Neural crest cell (in vitro differentiated cells): ENCODE data around the gene APOLD1. TPM values are rescaled to one million over a fixed set of nuclear protein-coding genes. Genes with fewer than 3 reads are reported as not detected.
A peak's percentile ranks its signal among the peaks of the same experiment; 100 is the strongest.

ENCODE experiments used
- DNase-seq: peaks from one replicate; pipeline ENCODE4 v3.0.0; 2021; ENCODE audit warnings: low read depth, mixed read lengths, low spot score
- H3K27ac Mint-ChIP-seq: one replicate; pipeline ENCODE4 v1.8.0; 2021; ENCODE audit warnings: mild to moderate bottlenecking, mixed read lengths; ENCODE audit not compliant: unreplicated experiment
- H3K27me3 Mint-ChIP-seq: 2 replicates; pipeline ENCODE4 v1.8.0; 2021; ENCODE audit warnings: low read depth, mild to moderate bottlenecking, mixed read lengths
- H3K36me3 Mint-ChIP-seq: 2 replicates; pipeline ENCODE4 v1.8.0; 2021; ENCODE audit warnings: low read depth, mild to moderate bottlenecking, mixed read lengths
- H3K4me1 Mint-ChIP-seq: 2 replicates; pipeline ENCODE4 v1.8.0; 2021; ENCODE audit warnings: mixed read lengths
- H3K4me3 Mint-ChIP-seq: one replicate; pipeline ENCODE4 v1.8.0; 2021; ENCODE audit warnings: mild to moderate bottlenecking, mixed read lengths
- H3K9me3 Mint-ChIP-seq: 2 replicates; pipeline ENCODE4 v1.8.0; 2021; ENCODE audit warnings: mixed read lengths
- total RNA-seq: library from RNA; stranded (reverse); gene quantifications from 2 replicates; pipeline ENCODE4 v1.2.1, GENCODE V29; 2021
- TF ChIP-seq, protein P1 (sequence below): fragments of 200-600 bp; sonication (generic); conservative IDR thresholded peaks from 2 replicates; pipeline ENCODE4 v1.5.0; 2021; ENCODE audit warnings: antibody characterized with exemption, mild to moderate bottlenecking

Gene APOLD1
- total RNA-seq, 1 donor from 2014 or later: 4.8 TPM

DNA sequence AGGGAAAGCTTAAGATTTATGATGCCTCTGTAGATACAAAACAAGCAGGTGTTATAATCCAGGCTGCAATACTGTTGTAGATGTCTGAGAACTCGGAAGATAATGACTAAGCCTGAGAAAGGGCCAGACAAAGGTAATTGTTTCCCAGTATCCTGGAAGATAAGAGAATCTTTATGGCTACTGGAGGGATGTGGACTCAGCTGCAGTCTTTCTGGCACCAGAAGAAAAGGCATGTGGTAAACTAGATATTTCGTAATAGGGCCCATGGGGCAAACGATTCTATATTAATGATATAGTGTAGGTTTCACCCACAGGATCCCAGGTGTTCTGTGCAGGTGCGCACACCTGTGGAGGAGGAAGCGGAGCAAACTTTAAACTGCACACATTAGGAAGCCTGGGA, 9.2 kb upstream of the APOLD1 start:
- H3K9me3 Mint-ChIP-seq: peaks cover 3% of the 10 kb centered on the region
- peaks cover 5% of the 10 kb centered on the region for H3K4me1 Mint-ChIP-seq
- H3K36me3 Mint-ChIP-seq: peaks cover 4% of the 10 kb centered on the region
- no peak overlapping the region for H3K4me3 Mint-ChIP-seq
- H3K27me3 Mint-ChIP-seq: no peaks in the 10 kb centered on the region
- no peak for DNase-seq
- TF ChIP-seq, protein P1, sequence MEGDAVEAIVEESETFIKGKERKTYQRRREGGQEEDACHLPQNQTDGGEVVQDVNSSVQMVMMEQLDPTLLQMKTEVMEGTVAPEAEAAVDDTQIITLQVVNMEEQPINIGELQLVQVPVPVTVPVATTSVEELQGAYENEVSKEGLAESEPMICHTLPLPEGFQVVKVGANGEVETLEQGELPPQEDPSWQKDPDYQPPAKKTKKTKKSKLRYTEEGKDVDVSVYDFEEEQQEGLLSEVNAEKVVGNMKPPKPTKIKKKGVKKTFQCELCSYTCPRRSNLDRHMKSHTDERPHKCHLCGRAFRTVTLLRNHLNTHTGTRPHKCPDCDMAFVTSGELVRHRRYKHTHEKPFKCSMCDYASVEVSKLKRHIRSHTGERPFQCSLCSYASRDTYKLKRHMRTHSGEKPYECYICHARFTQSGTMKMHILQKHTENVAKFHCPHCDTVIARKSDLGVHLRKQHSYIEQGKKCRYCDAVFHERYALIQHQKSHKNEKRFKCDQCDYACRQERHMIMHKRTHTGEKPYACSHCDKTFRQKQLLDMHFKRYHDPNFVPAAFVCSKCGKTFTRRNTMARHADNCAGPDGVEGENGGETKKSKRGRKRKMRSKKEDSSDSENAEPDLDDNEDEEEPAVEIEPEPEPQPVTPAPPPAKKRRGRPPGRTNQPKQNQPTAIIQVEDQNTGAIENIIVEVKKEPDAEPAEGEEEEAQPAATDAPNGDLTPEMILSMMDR: no peak
- no peak overlapping the region for H3K27ac Mint-ChIP-seq

DNA sequence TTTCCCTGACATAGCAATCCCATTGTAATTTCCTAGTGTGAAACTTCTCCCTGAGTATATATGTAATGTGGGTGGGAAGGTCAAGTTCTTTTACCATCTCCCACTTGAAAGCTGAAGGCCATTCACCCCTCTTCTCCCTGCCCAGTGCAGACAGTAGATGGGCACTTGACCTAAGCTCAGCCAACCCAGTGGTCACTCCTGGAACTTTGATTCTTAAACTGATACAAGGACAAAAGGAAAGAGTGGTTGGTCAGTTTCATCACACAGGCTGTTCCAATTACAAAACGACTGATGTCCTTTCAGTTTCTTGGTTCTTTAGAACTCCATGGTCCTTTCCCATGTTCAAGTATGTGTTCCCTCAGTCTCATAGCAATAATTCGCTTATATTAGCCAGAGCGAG, 8.4 kb upstream of the APOLD1 start:
- Mint-ChIP-seq H3K4me3 (no peak overlapping the region), H3K9me3 (peaks cover 3% of the 10 kb centered on the region), H3K4me1 (peaks cover 5% of the 10 kb centered on the region), H3K36me3 (peaks cover 4% of the 10 kb centered on the region), H3K27me3 (no peaks in the 10 kb centered on the region), H3K27ac (no peak overlapping the region)
- no peak for DNase-seq
- TF ChIP-seq, protein P1: no peak

GRCh38 chr12:12779007-12779406, 6.5 kb upstream of the APOLD1 start:
- H3K36me3 Mint-ChIP-seq: peaks cover 3% of the 10 kb centered on the region
- TF ChIP-seq, protein P1: no peak
- H3K27ac Mint-ChIP-seq: no peak overlapping the region
- DNase-seq: no peak
- peaks cover 8% of the 10 kb centered on the region for H3K4me1 Mint-ChIP-seq
- no peak overlapping the region for H3K4me3 Mint-ChIP-seq
- no peaks in the 10 kb centered on the region for H3K27me3 Mint-ChIP-seq
- H3K9me3 Mint-ChIP-seq: no peaks in the 10 kb centered on the region

- TF ChIP-seq, protein P1: no peak
- Mint-ChIP-seq H3K27ac (no peak overlapping the region), H3K4me3 (no peak overlapping the region), H3K9me3 (no peaks in the 10 kb centered on the region), H3K4me1 (peaks cover 12% of the 10 kb centered on the region), H3K36me3 (peaks cover 3% of the 10 kb centered on the region), H3K27me3 (no peaks in the 10 kb centered on the region)
- no peak for DNase-seq
Observed at GRCh38 chr12:12779529-12779928, 5.9 kb upstream of the APOLD1 start.

GRCh38 chr12:12784116-12784515, 1.3 kb upstream of the APOLD1 start:
- H3K4me3 Mint-ChIP-seq: peak overlapping the region; percentile 47
- peaks cover 7% of the 10 kb centered on the region for H3K9me3 Mint-ChIP-seq
- H3K4me1 Mint-ChIP-seq: peaks cover 26% of the 10 kb centered on the region
- peaks cover 8% of the 10 kb centered on the region for H3K36me3 Mint-ChIP-seq
- no peak overlapping the region for H3K27ac Mint-ChIP-seq
- DNase-seq: no peak
- TF ChIP-seq, protein P1: no peak
- H3K27me3 Mint-ChIP-seq: peaks cover 6% of the 10 kb centered on the region

DNA sequence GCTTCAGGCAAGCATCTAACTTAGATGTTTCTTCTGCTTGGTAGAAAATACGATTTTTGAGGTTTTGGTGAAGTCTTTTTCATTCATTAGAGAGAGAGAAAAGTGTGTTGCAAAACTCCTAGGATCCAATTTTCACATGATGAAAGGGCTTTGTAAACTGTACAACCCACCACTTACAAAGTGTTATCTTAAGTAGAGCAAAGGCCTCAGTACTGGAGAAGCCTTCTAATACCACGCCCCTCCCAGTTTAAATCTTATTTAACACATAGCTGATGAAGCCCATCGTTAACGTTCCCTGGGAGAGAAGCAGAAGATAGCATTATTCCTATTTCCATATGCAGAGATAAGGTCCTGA, 869 bp downstream of the APOLD1 start:
- no peak for DNase-seq
- Mint-ChIP-seq H3K27me3 (peaks cover 6% of the 10 kb centered on the region), H3K4me3 (peak overlapping the region; percentile 41), H3K36me3 (peaks cover 8% of the 10 kb centered on the region), H3K9me3 (peaks cover 7% of the 10 kb centered on the region), H3K4me1 (peaks cover 38% of the 10 kb centered on the region), H3K27ac (no peak overlapping the region)
- TF ChIP-seq, protein P1: no peak
